IPS DF 6.9 (cell line): ENCODE results near the gene FGF14.

ENCODE experiments used
- DNase-seq: peaks from one replicate; pipeline ENCODE4 v3.0.0-alpha.2; 2013; ENCODE audit warnings: low read depth, low spot score
- H3K27ac ChIP-seq: one replicate; pipeline ENCODE4 v1.5.1; 2013; ENCODE audit warnings: low read length, control low read depth
- H3K27me3 ChIP-seq: 2 replicates; pipeline ENCODE4 v1.6.1; 2013; ENCODE audit warnings: mild to moderate bottlenecking, low read length; ENCODE audit not compliant: control insufficient read depth, insufficient read depth
- H3K36me3 ChIP-seq: 2 replicates; pipeline ENCODE4 v1.6.1; 2013; ENCODE audit warnings: low read length; ENCODE audit not compliant: control insufficient read depth, insufficient read depth
- H3K4me1 ChIP-seq: 2 replicates; pipeline ENCODE4 v1.6.1; 2013; ENCODE audit warnings: low read length; ENCODE audit not compliant: control insufficient read depth, insufficient read depth
- H3K4me3 ChIP-seq: 2 replicates; pipeline ENCODE4 v1.5.1; 2013; ENCODE audit warnings: mild to moderate bottlenecking, low read length
- H3K9me3 ChIP-seq: 2 replicates; pipeline ENCODE4 v1.6.1; 2013; ENCODE audit warnings: low read length, inconsistent platforms; ENCODE audit not compliant: control insufficient read depth, insufficient read depth
- WGBS: extraction: QIAGEN DNeasy Blood & Tissue Kit; methylation state at CpG from one replicate; pipeline ENCODE4 v1.1.7; 2013; ENCODE audit warnings: mixed read lengths, missing lambda C conversion rate; ENCODE audit not compliant: insufficient read length, insufficient coverage; 5-methylcytosine and 5-hydroxymethylcytosine counted together

FGF14 gene

GRCh38 chr13:102311901-102312300, 89.9 kb downstream of the FGF14 start:
- no peaks in the 10 kb centered on the region for H3K4me1 ChIP-seq
- WGBS: no CpG with 5 or more reads among the region's 3 CpGs

GRCh38 chr13:102311419-102311796, 90.4 kb downstream of the FGF14 start:
- Histone ChIP-seq H3K9me3 (no peaks in the 10 kb centered on the region), H3K4me1 (no peaks in the 10 kb centered on the region), H3K4me3 (no peak overlapping the region), H3K27me3 (no peaks in the 10 kb centered on the region), H3K36me3 (no peaks in the 10 kb centered on the region), H3K27ac (no peak overlapping the region)
- DNase-seq: no peak
- no CpG with 5 or more reads among the region's 5 CpGs for WGBS

More at GRCh38 chr13:102311901-102312300, 89.9 kb downstream of the FGF14 start:
- H3K9me3 ChIP-seq: no peaks in the 10 kb centered on the region
- no peaks in the 10 kb centered on the region for H3K36me3 ChIP-seq
- H3K27ac ChIP-seq: no peak overlapping the region
- H3K27me3 ChIP-seq: no peaks in the 10 kb centered on the region
- no peak for DNase-seq
- H3K4me3 ChIP-seq: no peak overlapping the region

- Histone ChIP-seq H3K27ac (no peak overlapping the region), H3K27me3 (no peaks in the 10 kb centered on the region), H3K4me3 (no peak overlapping the region), H3K4me1 (no peaks in the 10 kb centered on the region), H3K36me3 (no peaks in the 10 kb centered on the region), H3K9me3 (no peaks in the 10 kb centered on the region)
- WGBS: no CpG with 5 or more reads among the region's 4 CpGs
- DNase-seq: no peak
Measured at GRCh38 chr13:102310691-102311418, 91.0 kb downstream of the FGF14 start.

GRCh38 chr13:102309110-102309509, 92.7 kb downstream of the FGF14 start:
- no peaks in the 10 kb centered on the region for H3K9me3 ChIP-seq
- DNase-seq: no peak
- H3K27me3 ChIP-seq: no peaks in the 10 kb centered on the region
- H3K4me1 ChIP-seq: no peaks in the 10 kb centered on the region
- WGBS: no CpG with 5 or more reads among the region's 9 CpGs
- no peak overlapping the region for H3K27ac ChIP-seq
- no peaks in the 10 kb centered on the region for H3K36me3 ChIP-seq
- H3K4me3 ChIP-seq: no peak overlapping the region

- no peaks in the 10 kb centered on the region for H3K36me3 ChIP-seq
Measured at GRCh38 chr13:102302534-102302933, 99.3 kb downstream of the FGF14 start.

DNA sequence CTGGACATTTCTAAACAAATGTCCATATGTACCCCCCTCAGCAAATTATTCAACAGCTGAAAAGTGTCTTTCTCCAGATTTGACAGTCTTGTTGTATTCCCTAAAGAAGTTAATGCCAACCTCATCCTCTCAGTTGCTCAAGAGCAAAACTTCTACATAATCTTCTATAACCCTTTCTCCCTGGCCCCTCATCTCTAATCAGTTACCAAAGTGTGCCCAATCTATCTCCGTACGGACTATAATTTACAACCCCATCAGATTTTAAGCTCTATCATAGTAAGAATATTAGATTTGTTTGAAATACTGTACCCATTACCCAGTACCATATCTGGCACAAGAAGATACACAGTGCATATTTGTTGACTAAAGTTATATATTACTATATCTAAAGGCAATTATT, 101.5 kb downstream of the FGF14 start:
- Histone ChIP-seq H3K27me3 (no peaks in the 10 kb centered on the region), H3K27ac (no peak overlapping the region), H3K36me3 (no peaks in the 10 kb centered on the region), H3K9me3 (no peaks in the 10 kb centered on the region), H3K4me1 (no peaks in the 10 kb centered on the region), H3K4me3 (no peak overlapping the region)
- no peak for DNase-seq
- no CpG with 5 or more reads among the region's 2 CpGs for WGBS

More at GRCh38 chr13:102302534-102302933, 99.3 kb downstream of the FGF14 start:
- Histone ChIP-seq H3K27me3 (no peaks in the 10 kb centered on the region), H3K4me3 (no peak overlapping the region), H3K9me3 (no peaks in the 10 kb centered on the region), H3K27ac (no peak overlapping the region), H3K4me1 (no peaks in the 10 kb centered on the region)
- no CpG with 5 or more reads among the region's 1 CpG for WGBS
- DNase-seq: no peak

- H3K27ac ChIP-seq: no peak overlapping the region
- no peak overlapping the region for H3K4me3 ChIP-seq
- WGBS: no CpG with 5 or more reads among the region's 6 CpGs
- H3K27me3 ChIP-seq: no peaks in the 10 kb centered on the region
- no peak for DNase-seq
- no peaks in the 10 kb centered on the region for H3K4me1 ChIP-seq
- H3K9me3 ChIP-seq: no peaks in the 10 kb centered on the region
- H3K36me3 ChIP-seq: no peaks in the 10 kb centered on the region
Measured at GRCh38 chr13:102299366-102299765, 102.5 kb downstream of the FGF14 start.

DNA sequence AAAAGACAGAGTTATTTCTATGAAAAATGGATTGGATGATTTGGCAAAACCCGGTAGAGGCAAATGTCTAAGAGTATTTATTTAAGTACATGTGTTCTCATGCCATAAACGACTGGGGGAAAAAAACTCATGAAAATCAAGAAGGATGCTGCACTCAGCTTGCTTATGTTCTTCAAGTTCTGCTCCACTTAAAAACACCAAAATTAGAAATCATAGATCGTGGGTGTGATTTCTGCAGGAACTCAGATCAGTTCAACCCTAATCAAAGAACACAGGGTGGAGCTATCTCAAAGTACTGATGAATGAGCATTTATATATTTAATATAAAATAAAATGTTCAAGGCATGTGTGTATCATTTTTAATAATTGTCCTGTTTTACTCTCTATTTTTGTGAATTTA, 103.8 kb downstream of the FGF14 start:
- DNase-seq: no peak
- no peak overlapping the region for H3K4me3 ChIP-seq
- H3K4me1 ChIP-seq: no peaks in the 10 kb centered on the region
- H3K9me3 ChIP-seq: no peaks in the 10 kb centered on the region
- no CpG with 5 or more reads among the region's 3 CpGs for WGBS
- H3K36me3 ChIP-seq: no peaks in the 10 kb centered on the region
- H3K27ac ChIP-seq: no peak overlapping the region
- H3K27me3 ChIP-seq: no peaks in the 10 kb centered on the region

DNA sequence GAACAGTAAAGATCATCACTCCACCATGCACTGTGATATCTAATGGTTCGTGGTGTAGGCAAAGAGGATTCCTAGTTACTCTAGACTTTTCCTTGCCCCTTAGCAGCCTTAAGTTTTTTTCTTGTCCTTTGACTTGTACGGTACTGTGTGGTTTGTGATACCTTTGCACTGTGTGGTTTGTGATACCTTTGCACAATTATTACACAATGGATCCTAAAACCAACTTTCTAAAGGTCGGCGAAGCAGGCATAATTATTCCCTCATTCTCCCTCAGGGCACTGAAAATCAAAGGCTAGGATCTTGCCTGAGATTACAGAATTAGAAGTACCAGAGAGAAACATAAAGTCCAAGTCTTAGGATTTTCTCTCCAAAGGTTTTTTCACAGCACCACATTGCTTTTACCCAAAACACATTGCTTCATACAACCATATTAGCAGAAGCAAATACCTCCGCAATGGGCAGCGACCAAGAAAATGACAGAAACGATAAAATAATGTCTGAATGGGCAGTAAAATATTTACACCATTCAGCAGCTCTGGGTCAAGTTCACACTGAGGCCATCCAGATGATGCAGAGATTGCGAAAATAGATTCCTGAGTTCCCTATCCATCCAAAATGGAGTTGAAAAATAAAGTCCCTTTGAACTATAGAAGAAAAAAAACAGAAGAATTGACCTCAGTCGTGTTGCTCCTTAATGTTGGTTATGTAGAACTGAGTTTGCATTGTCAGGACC, 106.4 kb downstream of the FGF14 start:
- Histone ChIP-seq H3K4me1 (no peaks in the 10 kb centered on the region), H3K27ac (no peak overlapping the region), H3K36me3 (no peaks in the 10 kb centered on the region), H3K4me3 (no peak overlapping the region), H3K27me3 (no peaks in the 10 kb centered on the region), H3K9me3 (no peaks in the 10 kb centered on the region)
- DNase-seq: no peak
- WGBS: no CpG with 5 or more reads among the region's 9 CpGs

- no peaks in the 10 kb centered on the region for H3K4me1 ChIP-seq
- no peaks in the 10 kb centered on the region for H3K36me3 ChIP-seq
- no peak overlapping the region for H3K27ac ChIP-seq
- H3K4me3 ChIP-seq: no peak overlapping the region
- no CpG with 5 or more reads among the region's 3 CpGs for WGBS
- H3K9me3 ChIP-seq: no peaks in the 10 kb centered on the region
- no peaks in the 10 kb centered on the region for H3K27me3 ChIP-seq
- DNase-seq: no peak
Measured at GRCh38 chr13:102294407-102295018, 107.3 kb downstream of the FGF14 start.
